ENCODE measurements around the gene PHKG2.
"Not testable (repeated sequence)": the region's sequence is repeated elsewhere in the genome, so short reads cannot be mapped to it uniquely, and the experiment has no call there.

PHKG2 gene, protein sequence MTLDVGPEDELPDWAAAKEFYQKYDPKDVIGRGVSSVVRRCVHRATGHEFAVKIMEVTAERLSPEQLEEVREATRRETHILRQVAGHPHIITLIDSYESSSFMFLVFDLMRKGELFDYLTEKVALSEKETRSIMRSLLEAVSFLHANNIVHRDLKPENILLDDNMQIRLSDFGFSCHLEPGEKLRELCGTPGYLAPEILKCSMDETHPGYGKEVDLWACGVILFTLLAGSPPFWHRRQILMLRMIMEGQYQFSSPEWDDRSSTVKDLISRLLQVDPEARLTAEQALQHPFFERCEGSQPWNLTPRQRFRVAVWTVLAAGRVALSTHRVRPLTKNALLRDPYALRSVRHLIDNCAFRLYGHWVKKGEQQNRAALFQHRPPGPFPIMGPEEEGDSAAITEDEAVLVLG

DNA sequence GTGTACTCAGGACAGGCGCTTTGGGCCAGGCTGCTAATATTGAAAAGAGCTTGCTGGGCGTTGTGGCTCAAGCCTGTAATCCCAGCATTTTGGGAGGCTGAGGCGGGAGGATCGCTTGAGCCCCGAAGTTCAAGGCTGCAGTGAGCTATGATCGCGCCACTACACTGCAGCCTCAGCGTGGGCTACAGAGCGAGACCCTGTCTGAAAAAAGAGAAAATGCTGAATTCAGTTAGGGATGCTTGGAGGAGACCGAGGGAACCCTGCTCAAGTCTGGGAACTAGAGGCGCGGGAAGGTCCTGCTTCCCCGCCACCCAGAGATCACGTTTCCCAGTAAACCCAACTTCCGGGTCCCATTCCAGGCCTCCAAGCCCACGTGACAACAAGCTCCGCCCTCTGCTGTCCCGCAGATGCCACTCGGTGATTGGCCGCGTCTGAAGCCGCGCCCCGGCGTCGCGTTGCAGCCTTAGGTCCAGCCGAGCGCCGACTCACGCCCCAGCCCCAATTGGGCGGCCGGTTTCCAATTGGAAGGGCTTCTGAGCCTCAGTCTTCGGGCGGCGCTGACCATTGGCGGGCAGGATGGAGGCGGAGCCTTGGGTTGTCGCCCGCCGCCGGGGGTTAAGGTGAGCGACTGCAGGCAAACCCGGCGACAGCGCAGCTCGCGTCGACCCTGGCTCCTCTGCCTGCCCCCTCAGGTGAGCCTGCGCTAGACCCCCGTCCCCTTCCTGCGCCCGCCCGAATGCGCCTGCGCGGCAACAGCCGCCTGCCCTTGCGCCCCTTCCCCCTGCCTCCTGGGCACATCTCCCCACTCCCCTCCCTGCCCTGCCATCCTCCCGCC is at the start of gene PHKG2:
Gene PHKG2, plus strand, starts transcription at position 627 of the 835 bp plus-strand sequence. CDS start 396 bp downstream, outside the sequence.
- DNase-seq, result peak; percentile 99
- in situ Hi-C loops (cut with MboI; ENCODE audit: low pct_unique_long_range_greater_than_20kb, low sequenced_read_pairs), result no loop called here

DNA sequence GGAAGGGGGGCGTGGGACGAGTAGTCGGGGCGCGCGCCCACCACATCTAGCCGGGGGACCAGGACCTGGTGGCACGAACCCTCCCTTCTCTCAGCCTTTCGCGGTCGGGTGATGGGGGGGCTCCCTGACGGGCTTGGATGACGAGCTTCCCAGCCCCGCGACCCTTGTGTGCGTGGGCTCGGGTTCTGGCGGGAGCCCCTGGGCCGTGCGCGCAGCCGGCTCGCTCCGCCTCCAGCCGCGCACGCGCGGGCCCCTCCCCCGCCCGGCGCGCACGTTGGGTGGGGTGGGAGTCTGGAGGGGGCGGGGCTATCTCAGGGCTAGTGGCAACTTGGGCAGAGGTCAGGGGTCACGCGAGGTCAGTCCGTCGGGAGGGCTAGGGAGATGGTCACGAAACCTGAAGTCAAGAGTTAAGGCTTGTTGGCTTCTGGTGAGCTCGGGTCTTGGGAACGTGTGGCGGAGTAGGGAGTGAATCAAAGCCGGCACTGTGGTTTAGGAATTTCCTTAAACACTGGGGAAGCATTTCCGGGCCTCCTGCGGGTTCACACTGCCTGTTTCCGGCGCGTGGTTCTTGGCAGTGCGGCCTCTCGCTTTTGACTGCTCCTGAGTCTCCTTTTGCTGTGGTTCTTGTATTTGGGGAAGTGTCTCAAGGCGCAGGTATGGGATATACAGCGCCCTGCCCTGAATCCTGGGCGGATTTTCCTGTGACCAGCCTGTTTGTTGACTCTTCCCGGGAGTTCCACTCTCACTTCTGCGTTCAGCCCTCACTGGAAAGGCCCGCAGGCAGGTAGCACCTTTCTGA is 49.2 kb upstream of the PHKG2 start, which contains the start of gene SRCAP:
Gene SRCAP, plus strand, starts transcription at position 356 of the 799 bp plus-strand sequence. CDS start 1,654 bp downstream, outside the sequence.
- in situ Hi-C loops (cut with MboI; ENCODE audit: low pct_unique_long_range_greater_than_20kb, low sequenced_read_pairs), result no loop called here
- DNase-seq, result peak; percentile 95

DNA sequence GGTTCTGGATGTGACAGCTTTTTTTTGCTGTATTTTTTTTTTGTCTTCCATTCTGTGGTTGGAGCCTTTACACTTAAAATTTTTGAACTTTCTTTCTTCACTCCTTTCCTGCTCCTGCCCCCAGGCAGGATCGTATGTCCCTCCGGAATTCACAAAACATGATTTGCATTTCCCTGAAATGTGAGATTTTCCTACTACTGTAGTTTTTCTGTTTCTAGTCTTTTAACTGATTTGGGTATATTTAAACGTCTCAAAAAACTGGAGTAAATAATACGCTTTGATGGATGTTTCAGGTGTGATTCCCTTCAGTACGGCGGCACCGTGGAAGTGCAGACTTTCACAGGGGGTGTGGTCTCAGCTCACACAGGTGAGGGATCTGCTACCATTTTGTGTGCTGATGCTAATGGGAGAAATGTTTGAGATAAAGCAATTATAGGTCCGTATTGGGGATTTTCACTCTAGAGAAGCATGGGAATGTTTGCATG is 48.6 kb upstream of the PHKG2 start:
- DNase-seq, result no peak
- in situ Hi-C loops (cut with MboI; ENCODE audit: low pct_unique_long_range_greater_than_20kb, low sequenced_read_pairs), result no loop called here

DNA sequence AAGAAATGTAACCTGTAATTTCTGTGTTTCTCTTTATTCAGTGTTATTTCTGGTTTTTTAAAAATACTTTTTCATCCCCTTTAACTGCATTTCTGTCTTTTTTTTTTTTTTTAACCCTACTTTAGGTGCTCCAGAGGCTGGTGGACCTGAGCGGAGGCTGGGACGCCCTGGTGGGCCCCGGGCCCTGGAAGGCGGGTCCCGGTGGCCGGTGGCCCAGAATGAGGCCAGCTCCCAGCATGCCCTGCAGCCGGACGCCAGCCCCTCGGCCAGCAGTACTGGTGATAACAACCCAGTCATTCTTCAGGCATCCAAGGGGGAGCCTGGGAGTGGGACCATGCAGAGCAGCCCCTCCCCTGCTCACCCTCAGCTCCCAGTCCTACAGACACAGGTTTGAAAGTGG is 47.7 kb upstream of the PHKG2 start:
- DNase-seq, result no peak
- in situ Hi-C loops (cut with MboI; ENCODE audit: low pct_unique_long_range_greater_than_20kb, low sequenced_read_pairs), result no loop called here

DNA sequence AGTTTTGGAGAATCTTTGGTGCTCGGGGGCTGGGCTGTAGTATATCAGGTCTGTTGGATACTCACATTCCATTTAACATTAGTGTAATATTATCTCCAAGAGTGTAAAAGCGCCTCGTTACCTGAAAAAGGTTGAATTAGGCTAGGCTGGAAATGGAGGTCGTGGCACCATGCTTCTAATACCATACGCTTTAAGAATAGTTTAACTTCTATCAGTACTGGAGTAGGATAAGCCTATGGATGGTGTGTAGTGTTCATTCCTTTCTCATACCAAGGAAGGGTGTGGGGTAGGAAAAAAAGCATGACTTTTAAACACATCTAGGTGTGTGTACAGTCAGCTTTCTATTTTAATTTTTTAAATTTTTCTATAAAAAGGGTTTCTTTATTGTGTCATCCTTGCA is 47.3 kb upstream of the PHKG2 start:
- no peak for DNase-seq
- in situ Hi-C loops (cut with MboI; ENCODE audit: low pct_unique_long_range_greater_than_20kb, low sequenced_read_pairs), result no loop called here

DNA sequence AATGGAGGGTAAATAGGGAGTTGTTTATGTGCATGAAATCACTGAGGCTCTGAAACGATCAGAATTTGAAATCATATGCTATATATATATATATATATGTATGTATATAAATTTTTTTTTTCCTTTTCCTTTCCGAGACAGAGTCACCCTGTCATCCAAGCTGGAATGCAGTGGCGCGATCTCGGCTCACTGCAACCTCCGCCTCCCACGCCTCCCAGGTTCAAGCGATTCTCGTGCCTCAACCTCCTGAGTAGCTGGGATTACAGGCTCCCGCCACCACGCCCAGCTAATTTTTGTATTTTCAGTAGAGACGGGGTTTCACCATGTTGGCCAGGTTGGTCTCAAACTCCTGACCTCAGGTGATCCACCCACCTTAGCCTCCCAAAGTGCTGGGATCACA is 45.2 kb upstream of the PHKG2 start:
- in situ Hi-C loops (cut with MboI; ENCODE audit: low pct_unique_long_range_greater_than_20kb, low sequenced_read_pairs); DNase-seq: not testable (repeated sequence)

DNA sequence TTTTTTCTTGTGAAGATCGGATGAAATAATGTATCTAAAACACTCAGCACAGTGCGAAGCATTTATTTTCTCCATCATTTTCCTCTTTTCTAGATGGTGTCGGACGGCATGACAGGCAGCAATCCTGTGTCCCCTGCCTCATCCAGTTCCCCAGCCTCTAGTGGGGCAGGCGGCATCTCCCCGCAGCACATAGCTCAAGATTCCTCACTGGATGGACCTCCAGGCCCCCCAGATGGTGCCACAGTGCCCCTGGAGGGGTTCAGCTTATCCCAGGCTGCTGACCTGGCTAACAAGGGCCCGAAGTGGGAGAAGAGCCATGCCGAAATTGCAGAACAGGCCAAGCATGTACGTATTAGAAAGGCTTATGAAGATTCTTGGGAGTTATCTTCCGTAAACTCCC is 44.3 kb upstream of the PHKG2 start:
- no peak for DNase-seq
- in situ Hi-C loops (cut with MboI; ENCODE audit: low pct_unique_long_range_greater_than_20kb, low sequenced_read_pairs), result no loop called here

DNA sequence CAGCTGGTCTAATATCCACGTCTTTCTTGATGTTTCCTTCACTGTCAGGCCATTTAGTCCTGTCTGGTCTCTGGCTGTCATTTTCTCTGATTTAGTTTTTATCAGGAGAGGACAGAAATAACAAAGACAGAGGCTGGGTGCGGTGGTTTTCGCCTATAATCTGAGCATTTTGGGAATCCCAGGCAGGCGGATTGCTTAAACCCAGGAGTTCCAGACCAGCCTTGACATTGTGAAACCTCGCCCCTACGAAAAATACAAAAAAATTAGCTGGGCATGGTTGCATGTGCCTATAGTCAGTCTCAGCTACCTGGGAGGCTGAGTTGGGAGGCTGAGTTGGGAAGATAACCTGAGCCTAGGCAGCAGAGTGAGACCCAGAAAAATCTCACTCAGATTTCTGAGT is 42.2 kb upstream of the PHKG2 start:
- no peak for DNase-seq
- in situ Hi-C loops (cut with MboI; ENCODE audit: low pct_unique_long_range_greater_than_20kb, low sequenced_read_pairs), result no loop called here

DNA sequence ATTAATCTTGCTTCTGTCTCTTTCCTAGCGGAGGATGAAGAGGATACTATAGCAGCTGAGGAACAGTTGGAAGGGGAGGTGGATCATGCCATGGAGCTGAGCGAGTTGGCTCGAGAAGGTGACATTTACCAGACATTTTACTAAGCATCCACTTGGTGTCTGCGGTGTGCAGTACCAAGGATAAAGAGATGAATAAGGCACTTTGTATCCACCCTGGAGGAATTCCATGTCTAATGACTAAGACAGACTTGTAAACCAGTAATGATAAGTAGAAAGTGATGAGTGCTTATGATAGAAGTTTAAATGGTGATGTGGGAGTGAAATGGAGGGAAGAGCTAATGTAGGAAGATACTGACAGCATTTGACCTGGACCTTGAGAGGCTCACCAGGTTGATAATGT is 37.3 kb upstream of the PHKG2 start:
- in situ Hi-C loops (cut with MboI; ENCODE audit: low pct_unique_long_range_greater_than_20kb, low sequenced_read_pairs), result no loop called here
- no peak for DNase-seq

DNA sequence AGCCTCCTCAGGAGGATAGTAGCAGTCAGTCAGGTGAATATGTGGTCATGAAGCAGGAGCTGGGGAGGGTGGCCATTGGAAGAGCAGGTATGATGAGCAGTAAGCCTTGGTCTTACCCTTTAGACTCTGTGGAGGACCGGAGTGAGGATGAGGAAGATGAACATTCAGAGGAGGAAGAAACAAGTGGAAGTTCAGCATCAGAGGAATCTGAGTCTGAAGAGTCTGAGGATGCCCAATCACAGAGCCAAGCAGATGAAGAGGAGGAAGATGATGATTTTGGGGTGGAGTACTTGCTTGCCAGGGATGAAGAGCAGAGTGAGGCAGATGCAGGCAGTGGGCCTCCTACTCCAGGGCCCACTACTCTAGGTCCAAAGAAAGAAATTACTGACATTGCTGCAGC is 36.5 kb upstream of the PHKG2 start:
- no peak for DNase-seq
- in situ Hi-C loops (cut with MboI; ENCODE audit: low pct_unique_long_range_greater_than_20kb, low sequenced_read_pairs), result no loop called here

DNA sequence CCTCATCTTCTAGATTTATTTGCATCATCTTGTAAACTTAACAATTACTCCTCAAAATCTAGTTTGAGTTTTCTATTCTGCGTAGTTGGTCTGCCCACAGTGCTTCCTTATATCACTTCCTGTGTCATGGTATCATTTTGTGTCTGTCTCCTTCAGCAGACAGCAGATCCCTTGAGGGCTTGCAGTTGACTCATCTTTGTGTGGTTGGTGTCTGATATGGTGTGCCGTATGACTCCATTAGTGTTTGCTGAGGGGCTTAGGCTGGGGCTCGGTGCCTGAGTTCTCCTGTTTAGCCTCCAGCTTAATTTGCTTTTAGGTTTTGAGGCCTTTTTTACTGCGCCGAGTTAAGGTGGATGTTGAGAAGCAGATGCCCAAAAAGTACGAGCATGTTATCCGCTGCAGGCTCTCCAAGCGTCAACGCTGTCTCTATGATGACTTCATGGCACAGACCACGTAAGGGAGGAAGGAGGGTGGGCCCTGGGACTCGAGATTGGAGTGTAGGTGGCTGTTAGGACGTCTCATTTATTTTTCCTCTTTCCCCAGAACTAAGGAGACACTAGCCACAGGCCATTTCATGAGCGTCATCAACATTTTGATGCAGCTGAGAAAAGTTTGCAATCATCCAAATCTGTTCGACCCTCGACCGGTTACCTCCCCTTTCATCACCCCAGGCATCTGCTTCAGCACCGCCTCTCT is 32.3 kb upstream of the PHKG2 start:
- in situ Hi-C loops (cut with MboI; ENCODE audit: low pct_unique_long_range_greater_than_20kb, low sequenced_read_pairs), result no loop called here
- no peak for DNase-seq

DNA sequence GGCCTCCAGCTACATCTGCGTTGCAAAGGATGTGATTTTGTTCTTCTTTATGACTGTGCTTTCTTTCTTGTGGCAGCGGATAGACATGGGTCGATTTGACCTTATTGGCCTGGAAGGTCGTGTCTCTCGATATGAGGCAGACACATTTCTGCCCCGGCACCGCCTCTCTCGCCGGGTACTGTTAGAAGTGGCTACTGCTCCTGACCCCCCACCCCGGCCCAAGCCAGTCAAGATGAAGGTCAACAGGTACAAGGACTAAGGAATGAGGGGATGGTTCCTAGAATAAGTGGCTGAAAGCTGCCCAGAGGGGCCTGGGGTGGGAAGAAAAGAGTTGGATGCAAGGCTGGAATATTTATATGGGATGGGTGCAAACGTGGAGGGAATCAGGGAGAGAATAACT is 28.1 kb upstream of the PHKG2 start:
- in situ Hi-C loops (cut with MboI; ENCODE audit: low pct_unique_long_range_greater_than_20kb, low sequenced_read_pairs), result no loop called here
- no peak for DNase-seq

DNA sequence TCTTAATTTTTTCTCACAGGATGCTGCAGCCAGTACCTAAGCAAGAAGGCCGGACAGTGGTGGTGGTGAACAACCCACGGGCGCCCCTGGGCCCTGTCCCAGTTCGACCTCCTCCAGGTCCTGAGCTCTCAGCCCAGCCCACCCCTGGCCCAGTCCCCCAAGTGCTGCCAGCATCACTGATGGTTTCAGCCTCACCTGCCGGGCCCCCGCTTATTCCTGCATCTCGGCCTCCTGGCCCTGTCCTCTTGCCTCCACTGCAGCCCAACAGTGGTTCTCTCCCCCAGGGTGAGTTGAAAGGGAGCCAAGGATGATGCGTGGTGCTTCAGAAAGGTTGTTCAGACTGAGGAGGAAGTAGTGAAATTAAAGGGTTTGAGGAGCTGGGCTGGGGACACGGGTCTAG is 27.5 kb upstream of the PHKG2 start:
- in situ Hi-C loops (cut with MboI; ENCODE audit: low pct_unique_long_range_greater_than_20kb, low sequenced_read_pairs), result no loop called here
- DNase-seq, result no peak

DNA sequence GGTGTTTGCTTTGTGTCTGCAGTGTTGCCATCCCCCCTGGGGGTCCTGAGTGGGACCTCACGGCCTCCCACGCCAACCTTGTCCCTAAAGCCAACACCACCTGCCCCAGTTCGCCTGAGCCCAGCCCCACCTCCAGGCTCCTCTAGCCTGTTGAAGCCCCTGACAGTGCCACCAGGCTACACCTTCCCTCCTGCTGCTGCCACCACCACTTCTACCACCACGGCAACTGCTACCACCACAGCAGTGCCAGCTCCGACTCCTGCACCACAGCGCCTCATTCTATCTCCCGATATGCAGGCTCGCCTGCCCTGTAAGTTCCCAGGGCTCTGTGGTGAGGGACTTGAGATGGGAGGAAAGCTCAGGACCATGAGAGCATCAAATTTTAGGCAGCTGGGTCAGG is 27.1 kb upstream of the PHKG2 start:
- in situ Hi-C loops (cut with MboI; ENCODE audit: low pct_unique_long_range_greater_than_20kb, low sequenced_read_pairs), result no loop called here
- DNase-seq, result no peak

DNA sequence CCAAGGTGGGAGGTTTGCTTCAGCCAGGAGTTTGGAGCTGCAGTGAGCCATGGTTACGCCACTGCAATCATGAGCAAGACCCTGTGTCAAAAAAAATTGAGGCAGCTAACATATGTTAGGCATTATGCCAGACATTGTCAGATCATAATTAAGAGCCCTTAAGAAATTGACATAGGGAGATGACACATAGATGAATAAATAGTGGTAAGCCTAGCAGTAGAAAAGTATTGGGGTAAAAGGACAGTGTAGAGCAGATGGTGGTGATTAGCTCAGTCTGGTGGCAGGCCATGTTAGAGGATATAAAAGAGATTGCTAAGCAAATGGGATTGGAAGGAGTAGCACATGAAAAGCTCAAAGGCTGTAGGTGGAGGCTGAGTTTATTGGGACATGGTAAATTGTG is 26.6 kb upstream of the PHKG2 start:
- no peak for DNase-seq
- in situ Hi-C loops (cut with MboI; ENCODE audit: low pct_unique_long_range_greater_than_20kb, low sequenced_read_pairs), result no loop called here

DNA sequence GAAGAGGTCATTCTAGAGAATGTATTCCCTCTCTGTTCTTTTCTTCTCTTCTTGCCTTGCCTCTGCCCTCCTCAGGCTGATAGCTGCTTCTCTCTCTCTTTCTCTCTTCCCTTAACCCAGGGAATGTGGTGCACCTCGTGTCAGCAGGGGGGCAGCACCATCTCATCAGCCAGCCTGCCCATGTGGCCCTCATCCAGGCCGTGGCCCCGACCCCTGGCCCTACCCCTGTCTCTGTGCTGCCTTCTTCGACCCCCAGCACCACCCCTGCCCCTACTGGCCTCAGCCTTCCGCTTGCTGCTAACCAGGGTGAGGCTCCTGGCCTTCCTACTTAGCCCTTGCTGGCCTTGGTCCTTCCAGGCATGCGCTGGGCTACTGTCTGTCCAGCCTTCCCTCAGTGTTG is 25.8 kb upstream of the PHKG2 start:
- DNase-seq, result peak; percentile 28
- in situ Hi-C loops (cut with MboI; ENCODE audit: low pct_unique_long_range_greater_than_20kb, low sequenced_read_pairs), result no loop called here

DNA sequence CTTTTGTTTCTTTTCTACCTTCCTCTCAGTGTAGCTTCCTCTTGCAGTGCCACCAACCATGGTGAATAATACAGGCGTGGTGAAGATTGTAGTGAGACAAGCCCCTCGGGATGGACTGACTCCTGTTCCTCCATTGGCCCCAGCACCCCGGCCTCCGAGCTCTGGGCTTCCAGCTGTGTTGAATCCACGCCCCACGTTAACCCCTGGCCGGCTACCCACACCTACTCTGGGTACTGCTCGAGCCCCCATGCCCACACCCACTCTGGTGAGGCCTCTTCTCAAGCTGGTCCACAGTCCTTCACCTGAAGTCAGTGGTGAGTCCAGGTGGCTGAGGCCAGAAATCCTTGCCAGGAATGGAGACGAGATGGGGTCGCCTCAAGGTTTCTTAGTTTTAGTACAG is 25.3 kb upstream of the PHKG2 start:
- in situ Hi-C loops (cut with MboI; ENCODE audit: low pct_unique_long_range_greater_than_20kb, low sequenced_read_pairs), result no loop called here

DNA sequence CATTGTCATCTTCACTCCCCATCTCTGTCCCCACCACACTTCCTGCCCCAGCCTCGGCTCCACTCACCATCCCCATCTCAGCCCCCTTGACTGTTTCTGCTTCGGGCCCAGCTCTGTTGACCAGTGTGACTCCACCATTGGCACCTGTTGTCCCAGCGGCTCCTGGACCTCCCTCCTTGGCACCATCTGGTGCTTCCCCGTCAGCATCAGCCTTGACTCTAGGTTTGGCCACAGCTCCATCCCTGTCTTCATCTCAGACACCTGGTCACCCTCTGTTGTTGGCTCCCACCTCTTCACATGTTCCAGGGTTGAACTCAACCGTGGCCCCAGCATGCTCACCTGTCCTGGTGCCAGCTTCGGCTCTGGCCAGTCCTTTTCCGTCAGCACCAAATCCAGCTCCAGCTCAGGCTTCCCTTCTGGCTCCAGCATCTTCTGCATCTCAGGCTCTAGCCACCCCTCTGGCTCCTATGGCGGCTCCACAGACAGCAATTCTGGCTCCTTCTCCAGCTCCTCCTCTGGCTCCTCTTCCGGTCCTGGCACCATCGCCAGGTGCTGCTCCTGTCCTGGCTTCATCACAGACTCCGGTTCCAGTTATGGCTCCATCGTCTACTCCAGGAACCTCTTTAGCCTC is 24.4 kb upstream of the PHKG2 start:
- in situ Hi-C loops (cut with MboI; ENCODE audit: low pct_unique_long_range_greater_than_20kb, low sequenced_read_pairs), result no loop called here
- no peak for DNase-seq

More for the DNA sequence above, 25.3 kb upstream of the PHKG2 start:
- no peak for DNase-seq
